Hepatic stellate cell (primary cell): ENCODE results near the gene ZBTB11.
"Not testable (repeated sequence)": the region's sequence is repeated elsewhere in the genome, so short reads cannot be mapped to it uniquely, and the experiment has no call there.

ENCODE experiments used
- DNase-seq: peaks from one replicate; pipeline ENCODE4 v3.0.0; 2011; ENCODE audit warnings: low spot score

Gene ZBTB11

GRCh38 chr3:101615525-101615924 lies 61.4 kb downstream of the ZBTB11 start:
- no peak for DNase-seq

- DNase-seq: not testable (repeated sequence)
Observed at GRCh38 chr3:101613014-101613413, 63.9 kb downstream of the ZBTB11 start.

- no peak for DNase-seq
Observed at GRCh38 chr3:101611023-101611422, 65.9 kb downstream of the ZBTB11 start.

DNA sequence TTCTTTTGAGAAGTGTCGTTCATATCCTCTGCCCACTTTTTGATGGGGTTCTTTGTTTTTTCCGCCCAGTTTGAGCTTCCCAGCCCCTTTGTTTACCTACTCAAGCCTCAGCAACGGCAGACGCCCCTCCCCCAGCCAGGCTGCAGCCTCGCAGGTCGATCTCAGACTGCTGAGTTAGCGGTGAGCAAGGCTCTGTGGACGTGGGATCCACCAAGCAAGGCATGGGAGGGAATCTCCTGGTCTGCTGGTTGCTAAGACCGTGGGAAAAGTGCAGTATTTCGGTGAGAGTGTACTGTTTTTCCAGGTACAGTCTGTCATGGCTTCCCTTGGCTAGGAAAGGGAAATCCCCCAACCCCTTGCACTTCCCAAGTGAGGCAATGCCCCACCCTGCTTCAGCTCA lies 71.5 kb downstream of the ZBTB11 start:
- DNase-seq: not testable (repeated sequence)

- no peak for DNase-seq
Observed at GRCh38 chr3:101603184-101603583, 73.7 kb downstream of the ZBTB11 start.

- DNase-seq: no peak
Observed at GRCh38 chr3:101602731-101603130, 74.2 kb downstream of the ZBTB11 start.
